ENCODE results near the gene BLVRA. TPM values are rescaled to one million over a fixed set of nuclear protein-coding genes. Genes with fewer than 3 reads are reported as not detected.

Gene BLVRA
- polyA plus RNA-seq, 2 of the 4 experiments (the other 2 are of a cell fraction) = 68.5 to 85.4 TPM

GRCh38 chr7:43723007-43723341 lies 35.5 kb upstream of the BLVRA start:
- ATAC-seq = no peak
- Histone ChIP-seq H3K4me1 (peaks cover 8% of the 10 kb centered on the region), H3K27ac (no peak overlapping the region), H3K4me3 (no peak overlapping the region), H3K4me2 (no peak overlapping the region), H3K9me3 (no peaks in the 10 kb centered on the region)
- no peak for FAIRE-seq
- no peak for TF ChIP-seq NR3C1 (IDR thresholded peaks at IDR 0.05)
- no peak for TF ChIP-seq NFE2L2 (conservative IDR thresholded peaks at IDR 0.05; ENCODE audit: low read length)
- TF ChIP-seq MAZ (IDR thresholded peaks at IDR 0.05; ENCODE audit: borderline replicate concordance, low read depth, low read length) = no peak
- TF ChIP-seq FOXS1 (CRISPR knock-in tag; IDR thresholded peaks at IDR 0.05) = no peak
- no peak for TF ChIP-seq JUNB (IDR thresholded peaks at IDR 0.05)
- TF ChIP-seq ESRRA (IDR thresholded peaks at IDR 0.05; ENCODE audit: borderline replicate concordance, low read length) = no peak
- no peak for TF ChIP-seq RARB (CRISPR knock-in tag; IDR thresholded peaks at IDR 0.05)
- no peak for TF ChIP-seq E2F6 (IDR thresholded peaks at IDR 0.05; ENCODE audit: borderline replicate concordance, low read depth)
- ChIA-PET CTCF (interaction anchor here (0.8 to 3.7 kb wide), 7 partner anchors 13 to 782 kb away, joined by 3 to 63 read pairs (median 6); partner anchors contain the start of gene STK17A), POLR2A (interaction anchor here (3.4 kb wide), 1 partner anchor 140 kb away, joined by 19 read pairs; the partner anchor contains the start of gene STK17A)
- DNase-seq (ENCODE audit: low read depth in 1 of 2, low spot score in 1 of 2) = no peak

GRCh38 chr7:43725251-43725650 lies 33.2 kb upstream of the BLVRA start:
- Histone ChIP-seq H3K4me3 (no peak overlapping the region), H3K9me3 (no peaks in the 10 kb centered on the region), H3K4me1 (peaks cover 10% of the 10 kb centered on the region), H3K27ac (no peak overlapping the region), H3K4me2 (no peak overlapping the region)
- ChIA-PET CTCF (interaction anchor here (1.1 to 1.2 kb wide), 2 partner anchors 113 to 143 kb away, joined by 6 read pairs; partner anchors contain the start of gene STK17A), POLR2A (interaction anchor here (0.7 kb wide), 1 partner anchor 793 kb away, joined by 5 read pairs; the partner anchor contains the start of gene PSMA2)
- FAIRE-seq (no peak), DNase-seq (ENCODE audit: low read depth in 1 of 2, low spot score in 1 of 2) (no peak), ATAC-seq (no peak)
- no peak for TF ChIP-seq NFE2L2 (conservative IDR thresholded peaks at IDR 0.05; ENCODE audit: low read length)
- no peak for TF ChIP-seq HES2 (IDR thresholded peaks at IDR 0.05)
- TF ChIP-seq GATA3 (IDR thresholded peaks at IDR 0.05; ENCODE audit: borderline replicate concordance) = no peak
- TF ChIP-seq RCOR1 (IDR thresholded peaks at IDR 0.05; ENCODE audit: low read depth, low read length) = no peak
- no peak for TF ChIP-seq TP53 (CRISPR knock-in tag; IDR thresholded peaks at IDR 0.05)
- TF ChIP-seq FOSL2 (IDR thresholded peaks at IDR 0.05) = no peak
- TF ChIP-seq FOSL2 (CRISPR knock-in tag; IDR thresholded peaks at IDR 0.05) = no peak
- no peak for TF ChIP-seq HOXB13 (CRISPR knock-in tag; IDR thresholded peaks at IDR 0.05; ENCODE audit: low read depth)
- no peak for TF ChIP-seq ATOH8 (CRISPR knock-in tag; IDR thresholded peaks at IDR 0.05; ENCODE audit: low read depth)
- no peak for TF ChIP-seq RARB (CRISPR knock-in tag; IDR thresholded peaks at IDR 0.05)
- no peak for TF ChIP-seq SREBF2 (IDR thresholded peaks at IDR 0.05)
- TF ChIP-seq JUNB (IDR thresholded peaks at IDR 0.05) = no peak
- TF ChIP-seq CEBPB (IDR thresholded peaks at IDR 0.05) = no peak
- no peak for TF ChIP-seq FOSB (CRISPR knock-in tag; IDR thresholded peaks at IDR 0.05)
- WGBS (ENCODE audit: missing lambda C conversion rate) = 98% methylated on average over 3 of the region's 3 CpGs

- ATAC-seq (no peak), FAIRE-seq (no peak), DNase-seq (ENCODE audit: low read depth in 1 of 2, low spot score in 1 of 2) (no peak)
- Histone ChIP-seq H3K9me3 (no peaks in the 10 kb centered on the region), H3K4me1 (peaks cover 7% of the 10 kb centered on the region; the same call in 2 of the 3 replicates), H3K27ac (no peak overlapping the region), H3K4me3 (no peak overlapping the region), H3K4me2 (no peak overlapping the region)
- 87% methylated on average over 4 of the region's 4 CpGs for WGBS (ENCODE audit: missing lambda C conversion rate)
- ChIA-PET POLR2A (no interaction called here), CTCF (interaction anchor here (1.2 kb wide), 1 partner anchor 144 kb away, joined by 6 read pairs; the partner anchor contains the start of gene STK17A)
- TF ChIP-seq HOXA7 (CRISPR knock-in tag; IDR thresholded peaks at IDR 0.05) (no peak), TP53 (CRISPR knock-in tag; IDR thresholded peaks at IDR 0.05) (no peak), POLR2A (IDR thresholded peaks at IDR 0.05; ENCODE audit: low read length) (no peak), ZSCAN20 (CRISPR knock-in tag; IDR thresholded peaks at IDR 0.05) (no peak), HES2 (IDR thresholded peaks at IDR 0.05) (no peak), PBX3 (IDR thresholded peaks at IDR 0.05) (no peak), BHLHE40 (IDR thresholded peaks at IDR 0.05; ENCODE audit: low read depth, low read length) (no peak), CBX2 (IDR thresholded peaks at IDR 0.05; ENCODE audit: borderline replicate concordance, low read depth) (no peak), ATOH8 (CRISPR knock-in tag; IDR thresholded peaks at IDR 0.05; ENCODE audit: low read depth) (no peak), HEYL (CRISPR knock-in tag; IDR thresholded peaks at IDR 0.05) (no peak), ESRRA (IDR thresholded peaks at IDR 0.05; ENCODE audit: borderline replicate concordance, low read length) (no peak), HOXB5 (CRISPR knock-in tag; IDR thresholded peaks at IDR 0.05) (no peak), HDAC2 (IDR thresholded peaks at IDR 0.05) (no peak), HOXB13 (CRISPR knock-in tag; IDR thresholded peaks at IDR 0.05; ENCODE audit: low read depth) (no peak), EHMT2 (IDR thresholded peaks at IDR 0.05; ENCODE audit: low read depth) (no peak), JUNB (IDR thresholded peaks at IDR 0.05) (no peak), SMC3 (IDR thresholded peaks at IDR 0.05) (no peak), HMGXB4 (CRISPR knock-in tag; IDR thresholded peaks at IDR 0.05; ENCODE audit: borderline replicate concordance) (no peak)
Measured at GRCh38 chr7:43726466-43726865, 32.0 kb upstream of the BLVRA start.
